PFSK-1 (cell line): ENCODE results near the gene TP53RK.

Experiments
- FOXP2 ChIP-seq: optimal IDR thresholded peaks from 2 replicates; pipeline ENCODE3; 2011; ENCODE audit warnings: borderline replicate concordance, control low read depth, inconsistent platforms; ENCODE audit not compliant: insufficient read depth; ENCODE audit errors: extremely low read length, extremely low read depth
- POLR2AphosphoS5 ChIP-seq: IDR thresholded peaks from 2 replicates; pipeline ENCODE4 v1.6.1; 2012; ENCODE audit warnings: low read depth, mild to moderate bottlenecking, control low read depth, low read length, moderate library complexity
- SIN3A ChIP-seq: IDR thresholded peaks from 2 replicates; pipeline ENCODE4 v1.6.1; 2012; ENCODE audit warnings: mild to moderate bottlenecking, low read length, moderate library complexity, borderline replicate concordance; ENCODE audit not compliant: insufficient read depth
- TAF1 ChIP-seq: IDR thresholded peaks from 2 replicates; pipeline ENCODE4 v1.6.1; 2012; ENCODE audit warnings: low read length, control low read depth, borderline replicate concordance; ENCODE audit not compliant: insufficient read depth
- TF ChIP-seq, protein P1 (sequence below), 2 experiments: IDR thresholded peaks; 2 replicates each; pipeline versions ENCODE4 v1.6.1 to v1.8.0; 2011 to 2012; ENCODE audit warnings: low read depth in 2 of 2, low read length in 2 of 2, control low read depth in 1 of 2, inconsistent platforms in 1 of 2, mild to moderate bottlenecking in 1 of 2, moderate library complexity in 1 of 2; ENCODE audit not compliant: insufficient read depth in 1 of 2

The TP53RK gene

GRCh38 chr20:46683011-46683667, 6.1 kb downstream of the TP53RK start:
- TF ChIP-seq FOXP2 (no peak), TAF1 (no peak), POLR2AphosphoS5 (no peak), SIN3A (no peak)
- TF ChIP-seq, protein P1, sequence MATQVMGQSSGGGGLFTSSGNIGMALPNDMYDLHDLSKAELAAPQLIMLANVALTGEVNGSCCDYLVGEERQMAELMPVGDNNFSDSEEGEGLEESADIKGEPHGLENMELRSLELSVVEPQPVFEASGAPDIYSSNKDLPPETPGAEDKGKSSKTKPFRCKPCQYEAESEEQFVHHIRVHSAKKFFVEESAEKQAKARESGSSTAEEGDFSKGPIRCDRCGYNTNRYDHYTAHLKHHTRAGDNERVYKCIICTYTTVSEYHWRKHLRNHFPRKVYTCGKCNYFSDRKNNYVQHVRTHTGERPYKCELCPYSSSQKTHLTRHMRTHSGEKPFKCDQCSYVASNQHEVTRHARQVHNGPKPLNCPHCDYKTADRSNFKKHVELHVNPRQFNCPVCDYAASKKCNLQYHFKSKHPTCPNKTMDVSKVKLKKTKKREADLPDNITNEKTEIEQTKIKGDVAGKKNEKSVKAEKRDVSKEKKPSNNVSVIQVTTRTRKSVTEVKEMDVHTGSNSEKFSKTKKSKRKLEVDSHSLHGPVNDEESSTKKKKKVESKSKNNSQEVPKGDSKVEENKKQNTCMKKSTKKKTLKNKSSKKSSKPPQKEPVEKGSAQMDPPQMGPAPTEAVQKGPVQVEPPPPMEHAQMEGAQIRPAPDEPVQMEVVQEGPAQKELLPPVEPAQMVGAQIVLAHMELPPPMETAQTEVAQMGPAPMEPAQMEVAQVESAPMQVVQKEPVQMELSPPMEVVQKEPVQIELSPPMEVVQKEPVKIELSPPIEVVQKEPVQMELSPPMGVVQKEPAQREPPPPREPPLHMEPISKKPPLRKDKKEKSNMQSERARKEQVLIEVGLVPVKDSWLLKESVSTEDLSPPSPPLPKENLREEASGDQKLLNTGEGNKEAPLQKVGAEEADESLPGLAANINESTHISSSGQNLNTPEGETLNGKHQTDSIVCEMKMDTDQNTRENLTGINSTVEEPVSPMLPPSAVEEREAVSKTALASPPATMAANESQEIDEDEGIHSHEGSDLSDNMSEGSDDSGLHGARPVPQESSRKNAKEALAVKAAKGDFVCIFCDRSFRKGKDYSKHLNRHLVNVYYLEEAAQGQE (IDR thresholded peaks at IDR 0.05; ENCODE audit: insufficient read depth in 1 of 2, low read depth in 2 of 2, low read length in 2 of 2), result no peak

DNA sequence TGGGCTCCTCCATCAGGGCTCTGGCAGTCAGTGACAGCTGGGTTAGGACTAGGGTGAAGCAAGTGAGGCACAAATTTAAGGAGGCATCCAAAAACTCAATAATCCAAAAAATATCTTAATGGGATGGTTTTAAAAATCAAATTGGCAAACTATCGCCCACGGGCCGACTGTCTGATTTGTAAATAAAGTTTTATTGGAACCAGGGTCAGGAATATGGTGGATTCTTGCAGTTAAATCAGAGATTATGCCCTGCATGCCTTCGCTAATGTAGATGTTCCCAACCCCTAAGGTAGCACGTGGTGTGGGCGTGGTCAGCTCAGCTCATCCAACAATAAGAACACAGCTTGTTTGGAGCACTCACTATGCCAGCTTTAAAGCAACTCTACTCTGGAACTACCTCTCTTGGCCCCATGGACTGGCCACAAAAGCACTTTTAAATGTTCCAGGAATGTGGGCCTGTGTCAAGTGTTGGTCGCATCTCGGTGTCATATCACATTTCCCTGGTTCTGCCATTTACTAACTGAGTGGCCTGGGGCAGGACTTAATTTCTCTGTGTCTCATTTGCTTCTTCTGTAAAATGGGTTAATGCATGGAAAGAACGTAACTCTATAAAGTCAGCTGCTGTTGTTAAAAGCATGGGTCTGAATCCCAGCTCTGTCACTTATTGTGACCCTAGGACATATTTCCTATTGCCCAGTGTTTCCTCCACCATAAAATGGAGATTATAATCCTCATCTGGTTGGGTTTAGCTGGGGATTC, 7.0 kb downstream of the TP53RK start:
- TF ChIP-seq, protein P1 (IDR thresholded peaks at IDR 0.05; ENCODE audit: insufficient read depth in 1 of 2, low read depth in 2 of 2, low read length in 2 of 2), result no peak
- TF ChIP-seq POLR2AphosphoS5, result no peak

- TF ChIP-seq POLR2AphosphoS5 (no peak), TAF1 (no peak), FOXP2 (no peak), SIN3A (no peak)
- TF ChIP-seq, protein P1 (IDR thresholded peaks at IDR 0.05; ENCODE audit: insufficient read depth in 1 of 2, low read depth in 2 of 2, low read length in 2 of 2), result no peak
Observed at GRCh38 chr20:46681032-46681854, 8.0 kb downstream of the TP53RK start.

GRCh38 chr20:46680684-46681031, 8.6 kb downstream of the TP53RK start:
- TF ChIP-seq POLR2AphosphoS5 (no peak), TAF1 (no peak), FOXP2 (no peak)
- TF ChIP-seq, protein P1 (IDR thresholded peaks at IDR 0.05; ENCODE audit: insufficient read depth in 1 of 2, low read depth in 2 of 2, low read length in 2 of 2), result no peak
